Subcutaneous adipose tissue (tissue), 4 donors: Measurements from ENCODE around the gene HOTAIR. TPM values are rescaled to one million over a fixed set of nuclear protein-coding genes. Genes with fewer than 3 reads are reported as not detected.

Experiments
- CTCF ChIP-seq: fragments of 450-650 bp; IDR thresholded peaks from one replicate; pipeline ENCODE4 v1.5.1; 2016; ENCODE audit warnings: low read depth, mild to moderate bottlenecking, control low read depth, antibody characterized with exemption, moderate library complexity
- total RNA-seq, 4 donors: library from RNA; depleted of rRNA; stranded (reverse); fragments of >200 nt; gene quantifications; one replicate each; pipeline ENCODE4 v1.1.0, GENCODE V29; 2016

HOTAIR gene
- total RNA-seq, 4 donors from 2014 or later: 0.34 to 3.4 (median 0.61) TPM

DNA sequence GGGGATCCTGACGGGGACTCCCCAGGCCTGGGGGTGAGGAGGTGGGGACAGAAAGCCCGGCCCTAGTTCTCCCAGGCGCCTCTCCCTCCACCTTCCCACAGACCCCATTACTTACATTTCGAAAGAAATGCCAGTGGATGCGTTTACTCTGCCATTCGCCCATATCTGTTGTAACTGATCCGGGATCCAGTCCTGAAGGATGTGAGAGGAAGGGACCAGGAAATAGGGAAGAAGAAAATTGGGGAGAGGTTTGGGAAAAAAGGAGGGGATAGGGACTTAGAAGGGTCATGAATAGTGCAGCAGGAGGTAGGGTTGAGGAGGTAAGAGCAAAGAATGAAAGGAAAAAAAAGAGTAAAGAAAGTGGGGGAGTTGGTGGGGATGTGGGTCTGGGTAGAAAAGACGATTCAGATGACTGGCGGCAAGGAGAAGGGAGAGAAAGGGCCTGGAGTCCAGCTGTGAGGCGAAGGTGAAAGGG, 18.9 kb downstream of the HOTAIR start:
- no peak for TF ChIP-seq CTCF

DNA sequence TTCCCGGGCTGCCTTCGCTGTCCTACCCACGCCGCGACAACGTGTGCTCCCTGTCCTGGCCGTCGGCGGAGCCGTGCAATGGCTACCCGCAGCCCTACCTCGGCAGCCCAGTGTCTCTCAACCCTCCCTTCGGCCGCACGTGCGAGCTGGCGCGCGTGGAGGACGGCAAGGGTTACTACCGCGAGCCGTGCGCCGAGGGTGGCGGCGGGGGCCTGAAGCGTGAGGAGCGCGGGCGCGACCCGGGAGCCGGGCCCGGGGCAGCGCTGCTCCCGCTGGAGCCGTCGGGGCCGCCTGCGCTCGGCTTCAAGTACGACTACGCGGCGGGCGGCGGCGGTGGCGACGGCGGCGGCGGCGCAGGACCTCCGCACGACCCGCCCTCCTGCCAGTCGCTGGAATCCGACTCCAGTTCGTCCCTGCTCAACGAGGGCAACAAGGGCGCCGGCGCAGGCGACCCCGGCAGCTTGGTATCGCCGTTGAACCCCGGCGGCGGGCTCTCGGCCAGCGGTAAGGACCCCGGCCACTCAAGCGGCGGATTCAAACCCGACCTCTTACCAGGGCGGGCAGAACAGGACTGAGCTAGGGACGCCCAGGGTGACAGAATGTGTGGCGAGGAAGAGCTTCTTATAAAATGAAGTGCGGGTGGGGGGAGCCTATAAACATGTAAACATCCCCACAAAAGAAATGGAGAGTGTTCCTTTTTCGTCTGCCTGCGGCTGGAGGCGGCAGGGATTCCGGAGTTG, 19.5 kb downstream of the HOTAIR start:
- TF ChIP-seq CTCF: no peak

- TF ChIP-seq CTCF: no peak
Measured at GRCh38 chr12:53954694-53955035, 20.1 kb downstream of the HOTAIR start, which contains the start of gene HOXC12. Gene HOXC12, plus strand, starts transcription at chr12:53954903. Its CDS starts 27 bp downstream, at chr12:53954930.

DNA sequence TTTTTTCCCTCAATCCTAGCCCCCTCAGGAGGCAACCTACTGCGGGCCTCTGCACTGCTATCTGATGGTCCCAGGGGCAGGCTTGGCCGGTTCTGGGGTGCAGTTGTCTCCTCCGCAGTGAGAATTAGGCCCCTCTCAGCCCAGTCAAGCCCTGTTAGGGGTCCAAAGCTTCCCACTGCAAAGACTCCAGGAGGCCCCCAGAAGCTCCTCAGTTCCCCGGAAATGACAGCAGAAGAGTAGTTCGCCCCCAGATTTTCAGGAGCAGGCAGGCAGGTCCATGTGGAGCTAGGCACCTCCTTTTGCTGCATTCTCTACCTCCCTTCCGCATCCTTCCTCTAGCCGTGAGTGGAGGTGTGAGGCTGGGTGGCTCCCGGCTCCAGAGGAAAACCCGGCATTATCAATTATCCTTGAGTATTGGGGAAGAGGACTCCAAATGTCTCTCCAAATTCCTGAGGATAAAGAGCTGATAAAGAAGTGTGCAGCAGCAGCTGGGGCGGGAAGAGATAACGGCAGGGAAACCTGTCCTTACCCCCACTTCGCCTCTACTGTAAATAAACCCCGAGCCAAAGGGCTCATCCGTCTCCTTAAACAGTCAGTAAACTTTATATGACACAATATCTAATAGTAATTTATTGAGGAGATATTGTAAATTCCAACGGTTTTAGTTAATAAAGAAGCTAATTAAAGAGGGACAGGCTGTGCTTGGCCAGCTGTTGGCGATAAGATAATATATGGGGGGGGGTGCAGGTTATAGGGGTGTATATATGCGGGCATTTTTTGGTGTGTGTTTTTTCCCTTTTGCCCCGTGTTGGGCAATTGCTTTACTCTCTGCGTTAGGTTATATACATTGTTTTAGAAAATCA, 20.7 kb downstream of the HOTAIR start:
- TF ChIP-seq CTCF: no peak

- TF ChIP-seq CTCF: no peak
Measured at GRCh38 chr12:53952871-53953734, 21.7 kb downstream of the HOTAIR start.

DNA sequence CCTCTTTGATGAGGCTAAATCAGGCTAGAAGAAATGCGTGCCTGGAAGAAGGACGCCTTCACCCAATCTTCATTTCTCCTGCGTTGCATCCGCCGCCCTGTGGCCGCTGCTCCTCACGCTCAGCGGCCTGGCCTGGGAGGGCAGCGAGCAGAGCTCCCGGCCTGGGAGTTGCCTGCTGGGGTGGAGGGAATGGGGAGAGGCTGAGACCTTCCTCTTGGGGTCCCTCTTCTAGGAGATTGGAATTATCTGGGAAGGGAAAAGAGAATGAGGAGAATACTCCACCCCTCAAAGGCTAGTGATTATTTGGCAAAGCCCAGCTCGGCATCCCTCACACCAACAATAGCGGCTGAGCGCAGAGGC, 22.4 kb downstream of the HOTAIR start:
- TF ChIP-seq CTCF: no peak
